Cardiac muscle cell (in vitro differentiated cells and primary cell): ENCODE data around the gene CCDC74A. TPM values are rescaled to one million over a fixed set of nuclear protein-coding genes. Genes with fewer than 3 reads are reported as not detected.

ENCODE experiments used
- DNase-seq, 2 donors: peaks; one replicate each; pipeline versions ENCODE4 v3.0.0 to v3.0.0-alpha.2; 2010 to 2017; ENCODE audit warnings: low read depth in 1 of 2, low spot score in 1 of 2
- H3K27ac ChIP-seq: fragments of 200-600 bp; sonication (generic); 2 replicates; pipeline ENCODE4 v1.5.1; 2016
- H3K27me3 ChIP-seq: fragments of 200-600 bp; sonication (generic); 2 replicates; pipeline ENCODE4 v1.6.0; 2016; ENCODE audit warnings: control low read depth
- H3K36me3 ChIP-seq: fragments of 200-600 bp; sonication (generic); 2 replicates; pipeline ENCODE4 v1.5.1; 2016; ENCODE audit warnings: control low read depth
- H3K4me1 ChIP-seq: fragments of 200-600 bp; sonication (generic); 2 replicates; pipeline ENCODE4 v1.8.1; 2017; ENCODE audit warnings: low read depth, mild to moderate bottlenecking, mixed run types
- H3K4me3 ChIP-seq: fragments of 200-600 bp; sonication (generic); 2 replicates; pipeline ENCODE4 v1.5.1; 2016; ENCODE audit warnings: mild to moderate bottlenecking
- H3K9me3 ChIP-seq: fragments of 200-600 bp; sonication (generic); 2 replicates; pipeline ENCODE4 v1.5.1; 2017; ENCODE audit warnings: low read depth, mild to moderate bottlenecking, control low read depth
- CTCF ChIP-seq: IDR thresholded peaks from 2 replicates; pipeline ENCODE4 v1.5.1; 2012; ENCODE audit warnings: low read depth, mild to moderate bottlenecking, low read length
- polyA plus RNA-seq: library from polyadenylated mRNA; unstranded; fragments of >200 nt; fragmentation: Nextera tagmentation; extraction: Ambion mirVana; gene quantifications from 2 replicates; pipeline ENCODE4 v1.2.1, GENCODE V29; 2016
- total RNA-seq: library from RNA; depleted of rRNA; stranded (reverse); fragments of >200 nt; gene quantifications from 2 replicates; pipeline ENCODE4 v1.2.3, GENCODE V29; 2016

CCDC74A gene
- total and polyA plus RNA-seq, 2 experiments from 2014 or later: 10.4 to 20.6 TPM

DNA sequence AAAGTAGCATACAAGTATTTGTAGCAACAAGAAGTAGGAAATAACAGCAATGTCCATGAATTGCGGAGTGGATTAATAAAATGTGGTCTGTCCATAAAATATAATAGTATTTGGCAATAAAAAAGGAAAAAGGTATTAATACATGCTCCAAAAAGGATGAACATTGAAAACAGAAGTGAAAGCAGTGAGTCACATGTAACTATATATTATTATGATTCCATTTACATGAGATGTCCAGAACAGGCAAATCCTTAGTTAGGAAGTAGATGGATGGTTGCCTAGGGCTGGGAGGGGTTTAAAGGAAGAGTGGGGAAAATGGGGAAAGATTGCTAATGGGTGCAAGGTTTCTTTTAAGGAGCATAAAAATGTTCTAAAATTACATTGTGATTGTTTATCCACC, 44.5 kb downstream of the CCDC74A start:
- H3K27ac ChIP-seq: no peak overlapping the region
- no peaks in the 10 kb centered on the region for H3K4me1 ChIP-seq
- no peak for TF ChIP-seq CTCF
- H3K9me3 ChIP-seq: no peaks in the 10 kb centered on the region
- H3K27me3 ChIP-seq: no peaks in the 10 kb centered on the region
- H3K36me3 ChIP-seq: no peaks in the 10 kb centered on the region
- no peak for DNase-seq
- no peak overlapping the region for H3K4me3 ChIP-seq

- no peak overlapping the region for H3K27ac ChIP-seq
- no peaks in the 10 kb centered on the region for H3K9me3 ChIP-seq
- no peak overlapping the region for H3K4me3 ChIP-seq
- H3K4me1 ChIP-seq: no peaks in the 10 kb centered on the region
- TF ChIP-seq CTCF: no peak
- DNase-seq: no peak
- no peaks in the 10 kb centered on the region for H3K27me3 ChIP-seq
- no peaks in the 10 kb centered on the region for H3K36me3 ChIP-seq
These were observed 50.1 kb downstream of the CCDC74A start for GRCh38 chr2:131577812-131578211.

DNA sequence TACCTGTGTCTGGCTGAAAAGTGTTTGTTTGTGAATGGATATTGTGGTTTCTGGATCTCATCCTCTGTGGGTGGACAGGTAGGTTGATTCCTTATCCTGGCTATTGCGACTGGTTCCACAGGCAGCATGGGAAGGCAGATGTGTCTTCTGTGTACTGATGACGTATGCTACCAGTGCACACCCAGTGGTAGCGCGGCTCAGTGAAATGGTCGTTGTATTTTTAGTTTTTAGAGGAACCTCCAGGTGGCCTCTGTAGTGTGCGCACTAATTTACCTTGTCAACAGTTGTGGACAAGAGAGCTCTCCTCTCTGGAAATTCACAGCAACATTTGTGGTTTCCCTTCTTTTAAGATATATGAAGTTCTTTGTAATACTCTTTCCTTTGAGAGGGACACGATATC, 52.5 kb downstream of the CCDC74A start:
- no peak for TF ChIP-seq CTCF
- H3K27me3 ChIP-seq: no peaks in the 10 kb centered on the region
- DNase-seq: no peak

More for the DNA sequence above, 52.5 kb downstream of the CCDC74A start:
- Histone ChIP-seq H3K9me3 (no peaks in the 10 kb centered on the region), H3K4me1 (no peaks in the 10 kb centered on the region), H3K4me3 (no peak overlapping the region), H3K27ac (no peak overlapping the region), H3K36me3 (no peaks in the 10 kb centered on the region)

Other genes with a start within 250 kb of the CCDC74A start
- 0.28 TPM in 1 of 2 replicates, not detected in the other for gene RAB6D, start 163.7 kb upstream of the CCDC74A start, total RNA-seq
- gene RAB6D, start 163.7 kb upstream of the CCDC74A start, polyA plus RNA-seq: 0.12 and 0.48 TPM in 2 replicates
- gene TUBA3D, start 51.8 kb upstream of the CCDC74A start, total RNA-seq: not detected in 2 replicates
- 0.40 and 0.61 TPM in 2 replicates for gene TUBA3D, start 51.8 kb upstream of the CCDC74A start, polyA plus RNA-seq
- 167 and 233 TPM in 2 replicates for gene MZT2A, start 35.5 kb upstream of the CCDC74A start, total RNA-seq
- gene MZT2A, start 35.5 kb upstream of the CCDC74A start, polyA plus RNA-seq: 146 and 186 TPM in 2 replicates